NCI-H2107 (cell line): ENCODE data around the gene ACACA.

Source experiments
- DNase-seq: peaks from one replicate; lab custom pipeline; 2025; lab: John Stamatoyannopoulos, UW

ACACA gene

GRCh38 chr17:37131669-37132611, 274.7 kb downstream of the ACACA start:
- DNase-seq = no peak

GRCh38 chr17:37130984-37131446, 275.6 kb downstream of the ACACA start:
- DNase-seq = no peak

DNA sequence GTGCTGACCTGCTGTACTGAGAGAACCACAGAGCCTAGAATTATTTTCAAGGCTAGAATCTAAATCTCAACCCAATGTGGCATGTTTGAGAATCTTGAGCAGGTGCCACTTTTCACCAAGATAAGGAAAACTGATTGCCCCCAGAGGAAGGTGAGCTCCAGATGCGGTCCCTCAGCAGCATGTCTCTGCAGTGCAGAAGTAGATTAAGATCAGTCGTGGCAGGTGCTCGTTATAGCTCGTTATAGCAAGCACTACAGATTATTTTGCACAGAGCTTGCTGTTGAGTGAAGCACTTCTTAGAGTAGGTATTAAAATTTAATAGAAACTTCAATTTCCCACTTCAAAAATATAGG, 281.8 kb downstream of the ACACA start:
- DNase-seq = no peak

DNA sequence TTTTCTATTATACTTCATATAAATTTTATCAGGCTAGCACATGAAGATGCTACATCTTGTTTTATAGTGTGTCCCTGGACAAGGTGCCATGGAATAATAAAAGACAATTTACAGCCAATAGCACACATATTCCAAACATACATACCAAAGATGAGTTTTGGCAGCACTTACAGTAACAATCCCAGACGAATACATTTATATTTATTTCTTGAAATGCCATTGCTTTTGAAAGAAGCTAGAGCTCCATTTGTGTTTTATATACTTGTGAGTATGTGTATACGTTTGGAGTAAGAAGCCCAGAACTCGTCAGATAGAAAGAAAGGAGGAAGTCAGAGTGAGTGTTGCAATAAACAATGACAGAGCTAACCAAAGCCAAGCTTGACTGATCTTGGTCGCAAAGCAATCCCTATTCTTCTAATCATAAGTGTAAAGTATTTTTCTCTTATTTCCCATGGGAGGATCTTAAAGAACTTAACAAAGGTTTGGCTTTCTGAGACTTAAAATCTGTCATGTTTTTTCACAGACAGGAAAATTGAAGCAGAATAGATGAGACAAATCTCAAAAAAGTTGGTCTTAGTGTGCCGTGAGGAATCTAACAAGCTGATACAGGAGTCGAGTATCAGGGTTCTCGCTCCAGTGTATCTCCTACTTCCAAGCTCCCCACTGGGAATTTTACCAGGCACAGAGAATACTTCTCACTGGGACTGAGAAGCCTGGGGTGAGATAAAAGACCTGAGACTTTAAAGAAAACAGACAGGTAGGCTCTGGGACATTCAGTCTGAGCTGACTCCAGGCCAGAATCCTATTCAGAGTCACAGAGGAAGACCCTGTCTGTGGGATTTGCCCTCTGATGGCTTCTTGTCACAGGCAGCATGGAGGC, 282.5 kb downstream of the ACACA start:
- DNase-seq = no peak

GRCh38 chr17:37123386-37123785, 283.2 kb downstream of the ACACA start:
- DNase-seq = no peak

- no peak for DNase-seq
Measured at GRCh38 chr17:37121616-37122015, 285.0 kb downstream of the ACACA start.

DNA sequence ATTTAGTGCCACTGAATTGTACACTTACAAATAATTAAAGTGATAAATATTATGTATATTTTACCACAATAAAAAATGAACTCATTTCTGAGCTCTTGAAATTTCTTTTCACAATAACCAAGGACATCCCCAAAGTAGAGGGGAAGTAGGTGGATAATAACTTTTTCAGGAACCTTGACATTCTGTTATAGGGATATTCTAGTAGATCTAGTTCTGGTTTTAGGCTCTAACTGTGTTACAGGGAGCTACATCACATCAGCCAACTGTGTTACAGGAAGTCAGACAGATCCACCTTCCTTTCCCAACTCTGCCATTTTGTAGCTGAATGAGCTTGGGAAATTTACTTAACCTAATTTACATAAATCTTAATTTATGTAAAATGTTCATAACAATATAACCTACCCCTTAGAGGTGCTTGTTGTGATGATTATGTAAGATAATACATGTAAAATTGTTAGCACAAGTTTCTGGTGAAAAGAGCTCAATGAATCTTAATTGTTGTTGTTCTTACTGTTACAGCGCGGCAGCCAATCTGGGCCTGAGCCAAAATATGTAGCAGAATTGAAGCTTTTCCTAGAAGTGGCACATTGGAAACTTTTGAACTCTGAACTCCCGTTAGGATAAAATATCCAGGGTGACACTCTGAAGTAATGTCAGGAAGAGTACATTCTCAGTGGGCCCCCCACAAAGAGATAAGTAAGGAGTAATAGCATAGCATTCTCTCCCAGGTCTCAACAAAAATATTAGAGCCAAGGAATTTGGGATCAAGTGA, 288.1 kb downstream of the ACACA start:
- DNase-seq = no peak

DNA sequence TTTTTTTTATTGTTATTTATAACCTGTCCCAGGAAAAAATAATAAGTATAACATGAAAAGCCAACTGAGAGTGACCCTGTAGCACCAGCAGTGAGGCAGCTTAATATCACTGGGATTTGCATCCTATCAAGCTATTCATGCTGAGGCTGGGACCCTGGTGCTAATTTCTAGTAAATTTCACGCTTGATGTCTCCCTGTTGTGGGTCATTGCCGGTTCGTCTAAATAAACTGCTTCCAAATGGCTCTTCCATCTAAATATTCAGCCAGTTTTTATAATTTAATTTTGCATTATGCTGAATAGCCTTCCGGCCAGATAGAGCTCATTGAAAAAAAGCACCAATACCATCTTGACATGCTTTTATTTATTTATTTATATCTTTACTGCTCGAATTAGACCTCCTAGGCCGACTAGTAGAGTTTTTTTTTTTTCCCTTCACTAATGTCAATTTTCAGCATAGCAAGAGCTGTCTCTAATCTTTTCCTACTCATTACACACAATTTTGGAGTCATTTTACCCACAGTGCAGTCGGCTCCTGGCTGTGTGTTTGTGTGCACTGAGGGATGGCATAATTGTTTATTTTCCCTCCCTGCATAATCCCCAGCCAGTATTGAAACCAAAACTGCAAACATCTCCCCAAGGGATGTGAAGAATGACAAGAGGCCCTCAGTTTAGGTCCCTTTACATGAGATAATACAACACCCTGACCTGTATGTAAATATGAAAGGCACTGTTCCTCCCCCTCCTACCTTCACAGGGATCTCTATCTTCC, 289.1 kb downstream of the ACACA start:
- DNase-seq = no peak

GRCh38 chr17:37116671-37117185, 289.9 kb downstream of the ACACA start:
- no peak for DNase-seq

DNA sequence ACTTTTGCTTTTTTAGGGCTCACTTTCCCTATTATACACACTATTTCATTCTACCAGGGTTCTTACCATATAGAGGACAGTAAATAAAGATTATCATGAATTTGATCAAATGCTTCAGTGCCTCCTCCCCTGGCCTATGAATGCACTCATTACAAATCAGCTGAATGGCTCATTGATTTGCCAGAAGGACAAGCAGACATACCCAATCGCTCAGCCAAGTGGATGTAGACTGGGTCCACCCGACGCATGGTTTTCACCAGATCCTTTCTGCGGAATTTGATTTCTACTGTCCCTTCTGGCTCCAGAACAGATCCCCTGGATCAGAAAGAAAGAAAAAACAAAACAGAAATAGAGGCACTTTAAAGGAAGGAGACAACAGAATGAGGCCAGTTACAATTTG, 295.3 kb downstream of the ACACA start:
- no peak for DNase-seq

DNA sequence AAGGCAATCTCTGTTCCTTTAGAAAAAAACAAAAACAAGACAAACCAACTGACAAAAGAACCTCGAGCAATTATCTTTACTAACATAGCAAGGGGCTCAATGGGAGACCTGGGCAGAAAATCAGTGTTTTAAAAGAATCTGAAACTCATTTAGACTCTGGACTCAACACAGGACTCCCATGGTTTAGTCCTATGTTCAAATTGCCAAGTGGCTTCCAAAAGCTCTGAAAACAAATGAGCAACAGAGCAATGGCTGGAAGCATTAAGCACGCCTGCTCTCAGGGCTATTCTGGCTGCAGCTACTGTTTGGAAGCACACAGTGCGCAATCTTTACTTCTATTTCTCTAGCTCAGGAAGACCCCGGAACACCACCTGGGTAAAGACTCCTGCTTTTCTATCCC, 295.9 kb downstream of the ACACA start:
- no peak for DNase-seq

- DNase-seq = no peak
Measured at GRCh38 chr17:37109731-37110710, 296.6 kb downstream of the ACACA start.

DNA sequence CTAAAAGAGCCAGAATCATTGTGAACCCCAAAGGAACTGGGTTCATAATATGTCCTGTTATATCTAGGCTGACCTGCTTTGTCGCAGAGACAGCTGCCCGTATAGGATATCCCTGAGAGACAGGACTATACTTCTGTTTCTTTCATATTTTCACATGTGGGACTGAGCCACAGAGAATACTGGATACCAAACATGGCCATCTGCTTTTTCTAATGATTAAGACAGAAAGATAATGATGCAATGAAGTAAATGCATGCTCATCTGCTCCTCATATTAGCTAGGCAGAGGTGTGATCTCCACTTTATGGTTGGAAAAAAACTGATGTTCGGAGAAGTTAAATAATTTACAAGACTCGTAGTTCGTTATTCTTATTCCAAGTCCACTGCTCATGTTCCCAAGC, 297.5 kb downstream of the ACACA start:
- DNase-seq = no peak

GRCh38 chr17:37107406-37108083, 299.1 kb downstream of the ACACA start:
- DNase-seq = no peak

DNA sequence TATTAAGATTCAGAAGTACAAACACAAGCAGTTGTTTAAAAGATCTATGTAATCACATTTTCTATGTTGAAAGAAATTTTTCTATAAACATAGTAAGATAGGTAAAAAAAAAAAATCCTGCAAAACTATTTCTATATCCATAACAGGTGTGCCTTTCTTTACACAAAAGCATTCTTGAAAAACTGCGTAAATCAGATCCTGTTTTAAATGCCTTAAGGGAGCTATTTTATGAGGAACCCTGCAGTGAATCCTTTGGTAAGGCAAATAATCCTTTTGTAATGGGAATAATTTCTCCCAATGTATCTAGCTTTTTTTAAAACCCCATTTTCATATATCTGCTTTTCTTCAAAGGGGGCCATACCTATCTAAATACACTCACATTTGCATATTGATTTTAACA, 300.6 kb downstream of the ACACA start:
- DNase-seq = no peak

- DNase-seq = no peak
Measured at GRCh38 chr17:37103231-37103630, 303.4 kb downstream of the ACACA start.

DNA sequence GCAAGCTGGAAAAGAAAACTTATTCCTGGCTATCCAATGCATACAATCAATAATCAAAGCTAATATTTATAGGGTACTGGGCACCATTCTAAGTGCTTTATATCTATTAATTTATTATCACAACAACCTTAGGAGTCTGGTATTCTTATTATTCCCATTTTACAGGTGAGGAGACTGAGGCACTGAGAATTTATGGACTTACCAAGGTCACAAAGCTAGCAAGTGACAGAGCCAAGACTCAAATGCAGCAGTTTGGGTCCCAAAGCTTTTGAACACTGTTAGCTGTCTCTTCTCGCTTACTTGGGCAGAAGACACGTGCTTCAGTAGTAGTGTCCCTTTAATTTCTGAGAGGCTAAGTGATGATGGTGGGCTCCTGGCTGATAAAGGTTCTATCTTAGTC, 305.3 kb downstream of the ACACA start:
- no peak for DNase-seq

- no peak for DNase-seq
Measured at GRCh38 chr17:37100231-37100630, 306.4 kb downstream of the ACACA start.

DNA sequence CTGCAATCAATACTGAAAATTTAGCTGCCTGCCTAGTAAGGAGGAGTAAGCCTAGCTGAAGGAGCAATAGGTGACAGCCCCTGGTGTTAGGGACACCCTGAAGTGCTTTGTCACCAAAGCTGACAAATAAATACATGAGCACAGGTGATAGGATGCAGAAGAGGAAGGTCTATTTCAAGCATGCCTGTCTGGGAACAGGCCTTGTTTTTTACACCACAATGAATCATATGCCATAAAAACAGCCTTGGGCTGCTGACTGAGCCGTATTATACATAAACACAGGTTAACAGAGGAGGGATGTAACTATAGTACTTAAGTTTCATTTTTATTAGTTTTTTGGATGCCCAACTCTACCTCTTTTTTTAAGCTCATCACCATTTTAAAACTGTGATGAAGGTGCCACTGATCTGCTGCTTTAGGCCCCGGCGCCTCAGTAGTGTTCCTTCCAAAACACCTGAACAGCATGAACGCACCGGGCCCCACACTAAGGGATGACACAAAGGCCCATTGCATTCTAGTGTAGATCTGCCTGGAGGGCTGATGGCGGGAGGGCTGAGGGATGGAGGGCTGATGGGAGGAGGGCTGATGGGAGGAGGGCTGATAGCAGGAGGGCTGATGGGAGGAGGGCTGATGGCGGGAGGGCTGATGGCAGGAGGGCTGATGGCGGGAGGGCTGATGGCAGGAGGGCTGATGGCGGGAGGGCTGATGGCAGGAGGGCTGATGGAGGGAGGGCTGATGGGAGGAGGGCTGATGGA, 307.5 kb downstream of the ACACA start:
- no peak for DNase-seq
